Activated CD4-positive, alpha-beta T cell treated with anti-CD3 and anti-CD28 coated beads for 1 hour (primary cell): ENCODE results near the gene GARRE1.
"Not testable (repeated sequence)": the region's sequence is repeated elsewhere in the genome, so short reads cannot be mapped to it uniquely, and the experiment has no call there.

Source experiments
- DNase-seq: peaks from one replicate; pipeline ENCODE4 v3.0.0-alpha.2; 2020

The GARRE1 gene

GRCh38 chr19:34260771-34261173 lies 6.4 kb downstream of the GARRE1 start:
- DNase-seq: no peak

DNA sequence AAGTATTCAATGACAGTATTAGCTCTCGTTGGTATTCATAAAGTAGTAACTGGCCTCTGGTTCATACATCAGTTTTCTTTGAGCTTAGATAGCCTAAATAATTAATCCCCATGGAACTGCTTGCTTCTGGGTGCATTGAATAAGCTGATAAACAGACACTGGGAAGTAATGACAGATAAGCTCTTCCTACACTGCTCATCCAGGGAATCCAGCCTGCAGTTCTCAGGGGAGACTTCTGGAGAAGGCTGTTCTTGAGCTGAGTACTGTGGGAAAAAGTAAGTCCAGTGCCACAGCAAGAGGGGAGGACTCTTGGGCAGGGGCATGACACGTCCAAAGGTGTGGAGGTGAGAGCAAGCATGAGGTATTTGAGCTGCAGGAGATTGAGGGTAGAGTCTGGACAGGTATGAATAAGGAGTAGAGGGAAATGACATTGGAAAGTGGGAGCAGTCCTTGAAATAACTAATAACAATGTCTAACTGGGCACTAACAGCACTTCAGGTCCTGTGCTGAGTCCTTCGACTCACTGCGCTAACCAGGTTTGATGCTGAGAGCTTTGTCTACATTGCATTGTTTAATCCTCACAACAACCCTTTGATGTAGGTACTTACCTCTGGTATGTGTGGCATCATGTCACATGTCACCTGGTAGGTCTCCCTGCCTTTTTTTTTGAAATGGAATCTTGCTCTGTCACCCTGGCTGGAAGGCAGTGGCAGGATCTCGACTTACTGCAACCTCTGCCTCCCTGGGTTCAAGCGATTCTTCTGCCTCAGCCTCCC lies 7.2 kb downstream of the GARRE1 start:
- DNase-seq: no peak

- DNase-seq: no peak
Observed at GRCh38 chr19:34263745-34264237, 9.4 kb downstream of the GARRE1 start.

GRCh38 chr19:34265221-34265650 lies 10.9 kb downstream of the GARRE1 start:
- DNase-seq: no peak

- DNase-seq: no peak
Observed at GRCh38 chr19:34269081-34269480, 14.7 kb downstream of the GARRE1 start.

DNA sequence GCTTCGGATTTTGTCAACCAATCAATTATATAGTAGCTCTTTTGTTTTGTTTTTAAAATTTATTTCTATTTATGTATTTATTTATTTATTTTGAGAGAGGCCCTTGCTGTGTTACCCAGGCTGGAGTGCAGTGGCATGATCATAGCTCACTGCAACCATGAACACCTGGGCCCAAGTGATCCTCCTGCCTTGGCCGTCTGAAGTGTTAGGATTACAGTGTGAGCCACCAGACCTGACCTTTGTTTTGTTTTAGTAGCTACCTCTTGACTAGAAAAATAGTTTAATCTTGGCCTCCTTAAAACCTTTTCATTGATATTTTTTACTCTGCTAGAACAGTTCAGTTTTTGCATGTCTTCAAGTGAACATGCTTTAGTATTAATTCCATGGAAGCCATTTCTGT lies 15.1 kb downstream of the GARRE1 start:
- DNase-seq: no peak

DNA sequence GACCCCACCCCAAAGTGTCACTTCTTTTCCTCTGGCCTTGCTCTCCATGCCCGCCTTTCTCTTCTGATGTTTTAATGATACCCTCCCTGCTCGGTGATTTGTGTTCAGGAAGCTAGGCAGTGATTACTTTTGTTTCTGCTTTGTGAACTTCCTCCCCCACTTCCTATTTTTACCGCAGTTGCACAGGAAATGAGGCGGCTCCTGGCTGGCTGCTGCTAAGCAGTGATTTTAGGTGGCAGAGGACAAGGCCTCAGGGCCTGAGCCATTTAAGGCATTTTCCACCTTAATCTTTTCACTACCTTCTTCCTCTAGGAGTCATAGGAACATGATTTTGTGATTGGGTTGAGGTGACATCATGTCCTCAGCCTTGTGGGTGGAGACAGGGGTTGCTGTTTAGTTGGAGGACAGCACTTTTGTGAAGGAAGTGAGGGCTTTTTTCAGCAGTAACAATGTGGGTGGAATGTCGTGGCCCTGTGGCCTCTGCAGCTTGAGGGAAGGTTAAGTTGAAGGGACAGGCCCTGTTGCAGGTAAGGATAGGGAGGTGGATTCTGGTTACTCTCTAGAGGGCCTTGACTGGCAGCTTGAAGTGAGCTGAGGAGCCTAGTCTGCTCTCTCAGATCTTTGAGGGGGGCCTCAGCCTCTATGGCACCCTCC lies 15.7 kb downstream of the GARRE1 start:
- DNase-seq: peak; percentile 56

GRCh38 chr19:34273121-34273520 lies 18.8 kb downstream of the GARRE1 start:
- DNase-seq: no peak

GRCh38 chr19:34274284-34274826 lies 20.0 kb downstream of the GARRE1 start:
- DNase-seq: no peak

DNA sequence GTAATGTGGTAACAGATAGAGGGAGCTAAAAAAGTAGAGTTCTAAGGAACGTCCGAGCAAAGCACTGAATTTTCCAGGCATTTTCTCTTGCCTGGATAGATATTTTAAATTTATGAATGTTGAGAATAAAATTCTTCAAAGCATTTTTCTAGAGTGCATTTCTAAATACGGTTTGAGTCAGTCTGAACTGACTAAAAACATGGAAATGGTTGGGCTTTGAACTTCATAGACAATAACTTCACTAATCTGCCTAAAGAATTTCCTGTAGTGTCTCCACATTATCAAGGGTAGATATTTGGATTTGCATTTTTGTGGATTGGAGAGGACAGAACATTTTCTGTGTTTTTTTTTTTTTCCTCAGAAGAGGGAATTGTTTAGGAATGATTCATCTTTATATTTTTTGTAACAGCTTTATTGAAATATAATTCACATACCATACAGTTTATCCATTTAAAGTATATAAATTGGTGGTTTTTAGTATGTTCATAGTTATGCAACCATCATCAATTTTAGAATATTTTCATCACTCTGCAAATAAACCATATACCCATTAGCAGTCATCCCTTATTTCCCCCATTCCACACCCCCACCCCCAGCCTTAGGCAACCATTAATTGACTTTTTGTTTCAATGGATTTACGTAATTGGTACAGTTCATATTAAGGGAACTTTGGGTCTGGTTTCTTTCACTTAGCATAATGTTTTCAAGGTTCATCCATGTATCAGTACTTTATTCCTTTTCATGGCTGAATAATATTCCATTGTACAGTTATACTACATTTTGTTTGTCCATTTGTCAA lies 20.7 kb downstream of the GARRE1 start:
- no peak for DNase-seq

- no peak for DNase-seq
Observed at GRCh38 chr19:34275705-34276104, 21.4 kb downstream of the GARRE1 start.

DNA sequence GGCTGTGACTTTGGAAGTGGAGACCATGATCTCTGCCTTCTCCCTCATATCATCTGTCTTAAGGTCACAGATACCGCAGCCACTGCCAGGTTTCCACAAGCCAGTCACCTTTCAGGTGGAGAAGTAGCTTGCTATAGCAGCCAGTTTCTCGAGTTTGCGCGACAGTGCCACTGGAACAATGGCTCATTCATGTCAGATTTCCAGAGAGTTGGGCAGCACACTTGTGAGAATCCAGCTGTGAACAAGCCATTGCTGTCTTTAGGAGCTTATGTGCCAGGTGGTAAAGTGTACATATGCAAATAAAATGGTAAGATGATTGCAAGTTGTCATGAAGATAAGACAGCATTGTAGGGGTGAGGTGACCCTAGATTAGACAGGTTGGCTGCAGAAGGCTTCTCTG lies 22.3 kb downstream of the GARRE1 start:
- DNase-seq: no peak

DNA sequence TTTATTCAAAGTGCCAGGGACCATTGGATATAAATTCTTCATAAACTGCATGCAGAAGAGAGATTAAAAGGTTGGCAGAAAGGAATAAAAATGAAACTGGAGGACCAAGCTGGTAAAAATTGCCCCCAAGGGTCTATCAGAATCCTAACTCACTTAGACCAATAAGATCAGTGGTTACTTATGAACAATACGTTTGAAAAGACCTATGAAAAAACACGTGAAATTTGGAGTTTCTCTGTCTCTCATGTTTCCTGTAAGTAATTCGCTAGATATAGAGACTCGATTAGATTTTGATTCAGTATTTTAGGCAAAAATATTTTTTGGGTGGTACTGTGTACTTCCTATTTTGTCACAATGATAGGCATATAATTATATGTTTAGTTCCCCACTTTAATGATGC lies 22.9 kb downstream of the GARRE1 start:
- DNase-seq: no peak

- DNase-seq: no peak
Observed at GRCh38 chr19:34278783-34279182, 24.4 kb downstream of the GARRE1 start.

DNA sequence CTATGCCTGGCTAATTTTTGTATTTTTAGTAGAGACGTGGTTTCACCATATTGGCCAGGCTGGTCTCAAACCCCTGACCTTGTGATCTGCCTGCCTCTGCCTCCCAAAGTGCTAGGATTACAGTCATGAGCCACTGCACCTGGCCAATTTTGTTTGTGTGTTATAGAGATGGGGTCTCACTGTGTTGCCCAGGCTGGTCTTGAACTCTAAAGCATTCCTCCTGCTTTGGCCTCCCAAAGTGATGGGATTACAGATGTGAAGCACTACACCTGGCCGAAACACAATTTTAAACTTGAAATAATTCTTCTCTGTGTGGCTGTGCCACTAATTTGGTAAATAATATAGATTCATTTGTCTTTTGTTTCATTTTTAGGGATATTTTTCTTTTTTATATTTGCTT lies 27.1 kb downstream of the GARRE1 start:
- DNase-seq: not testable (repeated sequence)

DNA sequence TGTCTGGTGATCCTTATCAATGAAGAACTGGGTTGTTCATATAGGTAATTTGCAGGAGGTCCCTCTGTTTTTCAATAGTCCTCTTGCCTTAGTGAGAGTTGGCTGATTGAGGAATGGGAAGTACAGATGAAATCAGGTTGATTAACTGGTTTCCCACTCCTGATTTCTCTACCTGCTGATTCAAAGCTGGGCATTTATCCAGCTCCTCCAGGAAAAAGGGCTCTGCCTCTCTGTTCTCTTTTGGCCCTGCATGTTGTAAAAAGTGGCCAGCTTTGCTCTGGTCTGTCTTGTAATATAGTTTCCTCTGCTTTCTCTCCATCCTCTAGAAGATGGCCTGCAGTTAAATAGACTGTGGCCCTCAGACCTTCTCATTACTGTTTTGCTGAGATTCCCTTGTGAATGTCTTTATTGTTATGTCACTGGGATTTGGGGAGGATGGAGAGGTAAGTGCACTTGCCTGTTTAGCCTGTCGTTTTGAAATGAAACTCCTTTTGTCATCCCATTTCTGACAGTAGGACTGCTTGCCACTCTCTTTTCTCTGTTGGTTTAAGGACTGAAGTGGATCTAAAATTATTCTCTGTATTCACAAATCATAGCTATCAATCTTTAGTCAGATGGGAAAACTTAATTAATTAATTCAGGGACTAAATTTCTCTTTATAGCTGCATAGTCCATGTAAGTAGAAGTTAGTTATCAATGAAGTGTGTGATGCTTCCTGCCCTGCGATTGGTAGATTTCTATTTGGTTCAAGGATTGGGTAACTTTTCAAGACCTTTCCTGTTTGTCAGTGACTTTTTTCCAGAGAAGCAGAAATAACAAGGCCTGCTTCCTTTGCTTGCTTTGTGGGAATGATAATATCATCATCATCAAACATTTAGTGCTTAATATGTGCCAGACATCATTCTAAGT lies 28.5 kb downstream of the GARRE1 start:
- DNase-seq: no peak

- no peak for DNase-seq
Observed at GRCh38 chr19:34284505-34284904, 30.2 kb downstream of the GARRE1 start.

DNA sequence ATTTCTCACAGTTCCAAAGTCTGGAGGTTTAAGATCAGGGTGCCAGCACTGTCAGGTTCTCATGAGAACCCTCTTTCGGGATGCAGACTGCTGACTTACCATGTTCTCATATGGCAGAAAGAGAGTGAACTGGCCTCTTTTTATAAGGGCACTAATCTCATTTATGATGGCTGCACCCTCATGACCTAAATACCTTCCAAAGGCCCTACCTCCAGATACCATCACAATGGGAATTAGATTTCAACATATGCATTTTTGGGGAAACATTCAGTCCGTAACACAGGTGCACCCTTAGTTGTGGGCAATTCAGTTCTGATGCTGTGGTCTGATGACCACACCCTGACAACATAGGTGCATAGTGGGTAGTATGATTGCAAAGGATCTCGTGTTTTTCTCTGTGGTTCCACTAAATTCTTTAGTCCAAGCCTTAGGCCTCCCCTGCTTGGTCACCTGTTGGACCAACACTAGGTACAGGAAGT lies 33.3 kb downstream of the GARRE1 start:
- no peak for DNase-seq

GRCh38 chr19:34288381-34288780 lies 34.0 kb downstream of the GARRE1 start:
- no peak for DNase-seq

GRCh38 chr19:34291235-34291634 lies 36.9 kb downstream of the GARRE1 start:
- no peak for DNase-seq

DNA sequence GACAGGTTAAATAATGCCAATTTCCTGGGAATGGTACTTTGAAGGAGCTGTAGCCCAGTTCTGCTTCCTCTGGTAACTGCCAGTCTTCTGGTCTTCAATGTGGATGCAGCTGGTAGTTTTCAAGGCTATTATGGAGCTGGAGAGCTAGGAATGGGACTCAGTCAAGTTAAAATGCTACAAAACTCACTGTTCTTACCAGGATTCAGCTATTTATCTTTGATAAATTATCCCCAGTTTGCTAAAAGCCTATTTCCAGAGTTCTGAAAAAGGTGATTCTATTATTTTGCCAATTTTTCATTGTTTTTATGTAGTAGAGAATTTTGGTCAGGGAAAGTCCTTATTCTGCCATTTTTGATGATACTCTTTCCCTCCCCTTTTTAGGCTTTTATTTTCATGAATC lies 40.7 kb downstream of the GARRE1 start:
- DNase-seq: no peak
